GM19467 (cell line): ENCODE data around the gene TRAPPC12.
"Not testable (repeated sequence)": the region's sequence is repeated elsewhere in the genome, so short reads cannot be mapped to it uniquely, and the experiment has no call there.

ENCODE experiments used
- ATAC-seq: cut with Tn5 transposase; IDR thresholded peaks from one replicate; pipeline ENCODE4 v1.9.1; 2021; ENCODE audit warnings: mild to moderate bottlenecking, moderate library complexity; ENCODE audit not compliant: unreplicated experiment

The TRAPPC12 gene

DNA sequence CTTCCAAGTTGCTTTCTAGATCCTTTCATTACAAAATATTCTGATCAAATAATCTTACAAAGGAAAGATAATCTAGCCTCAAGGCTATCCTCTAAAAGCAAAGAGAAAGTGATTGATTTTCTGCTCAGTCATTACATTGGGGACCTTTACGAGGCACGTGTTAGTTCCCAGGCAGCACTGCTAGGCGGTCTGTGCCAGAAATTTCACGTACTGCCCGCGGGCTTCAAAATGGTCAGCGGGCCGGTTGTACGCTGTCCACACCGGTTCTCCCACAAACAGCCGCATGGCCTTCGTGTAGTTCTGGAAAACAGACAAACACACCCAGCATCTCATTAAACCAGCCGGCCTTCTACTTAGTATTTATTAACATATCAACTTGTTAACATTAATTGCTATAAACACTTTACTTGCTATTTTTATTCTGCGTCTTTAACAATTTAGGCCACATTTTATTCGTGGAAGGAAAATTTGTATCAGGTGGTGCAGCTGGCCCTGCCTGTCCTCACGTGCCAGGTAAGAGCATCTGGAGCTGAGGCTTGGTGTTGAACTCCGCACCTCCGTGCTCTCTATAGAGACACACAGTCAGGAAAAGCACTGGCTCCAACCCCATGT lies 119.4 kb downstream of the TRAPPC12 start:
- no peak for ATAC-seq

DNA sequence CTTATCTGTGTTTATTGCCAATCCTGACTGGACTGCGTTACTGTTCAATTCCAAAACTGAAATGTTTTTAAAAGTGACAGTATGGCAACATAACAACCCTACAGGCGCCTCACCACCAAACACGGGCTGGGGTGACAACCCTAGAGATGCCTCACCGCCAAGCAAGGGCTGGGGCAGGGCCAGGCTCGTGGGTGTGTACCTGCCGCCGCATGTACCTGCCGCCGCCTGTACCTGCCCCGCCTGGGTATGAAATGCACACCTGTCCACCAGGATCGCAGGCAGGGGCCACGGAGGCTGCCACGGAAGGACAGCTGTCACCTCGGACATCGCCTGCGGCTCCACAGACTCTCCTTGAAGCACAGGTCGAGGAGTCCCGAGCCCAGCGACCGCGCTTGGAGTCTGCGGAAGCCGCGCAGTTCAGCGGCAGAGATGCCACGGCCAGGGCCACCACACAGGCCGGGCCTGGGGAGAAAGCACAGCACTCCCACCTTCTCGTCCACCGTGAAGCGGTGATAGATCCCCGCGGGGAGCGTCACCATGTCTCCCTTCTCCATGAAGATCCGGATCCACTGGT lies 120.9 kb downstream of the TRAPPC12 start:
- ATAC-seq, result no peak

DNA sequence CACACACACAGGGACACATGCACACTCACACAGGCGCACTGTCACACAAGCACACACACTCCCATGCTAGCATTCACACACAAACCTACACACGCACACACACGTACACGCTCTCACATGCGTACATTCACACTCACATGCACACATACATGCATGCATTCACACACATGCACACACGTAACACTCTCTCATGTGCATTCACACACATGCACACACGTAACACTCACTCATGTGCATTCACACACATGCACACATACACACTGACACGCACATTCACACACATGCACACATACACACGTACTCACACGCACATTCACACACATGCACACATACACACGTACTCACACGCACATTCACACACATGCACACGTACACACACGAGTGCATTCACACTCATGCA lies 123.6 kb downstream of the TRAPPC12 start:
- no peak for ATAC-seq

- ATAC-seq, result no peak
These were observed 124.0 kb downstream of the TRAPPC12 start for GRCh38 chr2:3503483-3503882.

DNA sequence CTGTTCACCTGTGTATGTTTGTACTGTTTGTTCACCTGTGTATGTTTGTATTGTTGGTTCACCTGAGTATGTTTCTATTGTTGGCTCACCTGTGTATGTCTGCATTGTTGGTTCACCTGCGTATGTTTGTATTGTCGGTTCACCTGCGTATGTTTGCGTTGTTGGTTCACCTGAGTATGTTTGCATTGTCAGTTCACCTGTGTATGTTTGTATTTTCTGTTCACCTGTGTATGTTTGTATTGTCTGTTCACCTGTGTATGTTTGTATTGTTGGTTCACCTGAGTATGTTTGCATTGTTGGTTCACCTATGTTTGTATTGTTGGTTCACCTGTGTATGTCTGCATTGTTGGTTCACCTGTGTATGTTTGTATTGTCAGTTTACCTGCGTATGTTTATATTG lies 125.2 kb downstream of the TRAPPC12 start:
- no peak for ATAC-seq

GRCh38 chr2:3505771-3506170 lies 126.3 kb downstream of the TRAPPC12 start:
- no peak for ATAC-seq

DNA sequence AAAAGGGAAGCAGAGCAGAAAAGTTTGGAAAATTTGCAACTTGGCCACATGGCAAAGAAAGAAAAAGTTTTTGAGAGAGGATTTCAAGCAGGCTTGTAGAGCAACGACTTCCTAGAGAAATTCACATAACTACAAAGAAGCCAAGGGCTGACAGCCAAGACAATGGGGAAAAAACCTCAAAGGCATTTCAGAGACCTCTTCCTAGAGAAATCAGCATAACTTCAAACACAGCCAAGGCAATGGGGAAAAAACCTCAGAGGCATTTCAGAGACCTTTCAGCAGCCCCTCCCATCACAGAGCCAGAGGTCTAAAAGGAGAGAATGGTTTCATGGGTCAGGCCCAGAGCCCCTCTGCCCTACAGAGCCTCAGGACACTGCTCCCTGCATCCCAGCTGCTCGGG lies 132.6 kb downstream of the TRAPPC12 start:
- no peak for ATAC-seq

DNA sequence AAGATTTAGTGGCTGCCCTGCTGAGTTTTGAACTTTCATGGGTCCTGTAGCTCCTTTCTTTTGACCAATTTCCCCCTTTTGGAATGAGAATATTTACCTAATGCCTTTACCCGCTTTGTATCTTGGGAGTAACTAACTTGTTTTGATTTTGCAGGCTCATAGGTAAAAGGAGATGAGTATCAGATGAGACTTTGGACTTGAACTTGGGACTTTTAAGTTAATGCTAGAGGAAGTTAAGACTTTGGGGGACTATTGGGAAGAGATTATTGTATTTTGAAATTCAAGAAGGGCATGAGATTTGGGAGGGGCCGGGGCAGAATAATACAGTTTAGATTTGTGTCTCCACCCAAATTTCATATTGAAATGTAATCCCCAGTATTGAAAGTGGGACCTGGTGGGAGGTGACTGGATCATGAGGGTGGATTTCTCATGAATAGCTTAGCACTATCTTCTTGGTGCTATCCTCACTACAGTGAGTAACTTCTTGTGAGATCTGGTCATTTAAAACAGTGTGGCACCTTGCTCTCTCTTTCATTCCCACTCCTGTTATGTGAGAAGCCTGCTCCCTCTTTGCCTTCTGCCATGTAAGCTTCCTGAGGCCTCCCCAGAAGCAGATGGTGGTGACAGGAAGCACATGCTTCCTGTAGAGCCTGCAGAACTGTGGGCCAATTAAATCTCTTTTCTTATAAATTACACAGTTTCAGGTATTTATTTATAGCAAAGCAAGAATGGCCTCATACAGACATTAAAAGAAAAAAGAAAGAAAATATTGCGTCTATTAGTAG lies 133.7 kb downstream of the TRAPPC12 start:
- ATAC-seq, result no peak

GRCh38 chr2:3515438-3515837 lies 135.9 kb downstream of the TRAPPC12 start:
- ATAC-seq, result not testable (repeated sequence)

- ATAC-seq, result no peak
These were observed 137.3 kb downstream of the TRAPPC12 start for GRCh38 chr2:3516831-3517230.

- no peak for ATAC-seq
These were observed 138.5 kb downstream of the TRAPPC12 start for GRCh38 chr2:3517948-3518495.

- ATAC-seq, result peak; percentile 77
These were observed 139.2 kb downstream of the TRAPPC12 start for GRCh38 chr2:3518496-3519254.

DNA sequence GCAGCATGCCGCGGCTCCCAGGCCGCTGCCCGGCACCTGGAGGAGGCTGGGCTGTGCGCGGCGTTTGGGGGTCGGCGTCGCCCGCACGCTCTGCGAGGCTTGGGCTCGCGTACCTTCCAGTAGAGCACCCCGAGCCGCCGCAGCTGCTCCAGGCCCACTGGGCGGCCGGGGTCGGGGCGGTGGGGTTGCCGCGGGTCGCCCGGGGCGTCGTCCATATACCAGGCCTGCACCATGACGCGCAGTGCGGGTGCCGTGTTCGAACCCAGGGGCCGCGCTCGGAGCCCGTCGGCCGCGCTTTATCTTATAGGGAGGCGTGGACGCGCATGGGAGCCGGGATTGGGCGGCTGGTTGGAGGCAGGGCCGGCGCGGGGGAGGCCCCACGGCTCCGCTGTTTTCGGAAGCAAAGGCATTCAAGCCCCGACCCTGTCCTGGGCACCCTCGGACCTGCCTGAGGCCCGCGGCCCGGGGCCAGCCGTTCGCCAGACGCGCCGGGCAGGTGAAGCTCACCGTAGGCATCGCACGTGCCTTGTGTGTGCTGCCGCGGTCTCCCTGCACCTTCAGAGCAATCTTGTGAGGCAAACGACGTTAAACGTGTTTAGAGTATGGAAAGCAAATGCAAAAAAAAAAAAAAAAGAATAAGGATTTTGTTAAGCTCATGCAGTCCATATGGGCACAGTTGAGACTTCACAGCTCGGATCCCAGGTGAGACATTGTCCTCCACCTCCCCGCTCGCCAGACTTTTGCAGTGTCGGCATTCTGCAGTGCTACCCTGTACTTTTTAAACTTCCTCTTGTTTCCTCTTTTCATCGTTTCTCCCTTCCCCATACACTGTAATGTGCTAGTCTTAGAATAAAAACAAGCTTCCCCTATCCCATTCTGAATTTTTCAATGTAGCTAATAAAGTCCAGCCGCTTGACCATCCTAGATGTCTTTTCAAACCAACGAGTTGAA lies 140.0 kb downstream of the TRAPPC12 start, which contains the start of gene ADI1:
TSS of gene ADI1 (minus strand) at position 277 of the 951 bp plus-strand sequence. CDS start at position 233, 44 bp downstream.
- ATAC-seq, result peak; percentile 60

GRCh38 chr2:3520591-3520990 lies 141.1 kb downstream of the TRAPPC12 start:
- ATAC-seq, result no peak

DNA sequence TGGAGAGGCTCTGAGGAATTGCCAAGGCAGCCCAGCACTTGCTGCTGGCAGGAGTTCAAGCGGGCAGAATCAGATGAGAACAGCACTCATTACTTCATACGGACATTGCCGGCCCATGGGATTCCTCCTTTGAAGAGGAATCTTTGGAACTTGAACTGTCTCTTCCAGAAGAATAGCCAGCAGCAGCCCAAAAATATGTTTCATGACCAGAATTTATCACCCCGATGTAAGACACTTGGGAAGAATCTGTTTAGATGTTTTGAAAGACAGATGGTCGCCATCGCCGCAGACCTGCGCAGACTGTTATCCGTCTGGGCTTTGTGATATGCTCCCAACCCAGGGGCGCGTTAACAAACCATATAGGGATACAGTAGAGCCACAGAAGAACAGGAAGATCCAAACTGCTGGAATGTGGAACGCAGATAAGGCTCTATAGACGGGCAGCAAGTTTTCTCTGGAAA lies 143.5 kb downstream of the TRAPPC12 start:
- ATAC-seq, result no peak

GRCh38 chr2:3523551-3524041 lies 144.1 kb downstream of the TRAPPC12 start:
- ATAC-seq, result no peak

GRCh38 chr2:3526871-3527270 lies 147.4 kb downstream of the TRAPPC12 start:
- ATAC-seq, result no peak

GRCh38 chr2:3527886-3528785 lies 148.6 kb downstream of the TRAPPC12 start:
- no peak for ATAC-seq
